CD4-positive, alpha-beta T cell treated with Interferon alpha-2 for 1 hour (primary cell): ENCODE results near the gene SERPINB8.

Experiments
- DNase-seq, 2 donors: peaks; one replicate each; pipeline ENCODE4 v3.0.0-alpha.2; 2020 to 2022

Gene SERPINB8

DNA sequence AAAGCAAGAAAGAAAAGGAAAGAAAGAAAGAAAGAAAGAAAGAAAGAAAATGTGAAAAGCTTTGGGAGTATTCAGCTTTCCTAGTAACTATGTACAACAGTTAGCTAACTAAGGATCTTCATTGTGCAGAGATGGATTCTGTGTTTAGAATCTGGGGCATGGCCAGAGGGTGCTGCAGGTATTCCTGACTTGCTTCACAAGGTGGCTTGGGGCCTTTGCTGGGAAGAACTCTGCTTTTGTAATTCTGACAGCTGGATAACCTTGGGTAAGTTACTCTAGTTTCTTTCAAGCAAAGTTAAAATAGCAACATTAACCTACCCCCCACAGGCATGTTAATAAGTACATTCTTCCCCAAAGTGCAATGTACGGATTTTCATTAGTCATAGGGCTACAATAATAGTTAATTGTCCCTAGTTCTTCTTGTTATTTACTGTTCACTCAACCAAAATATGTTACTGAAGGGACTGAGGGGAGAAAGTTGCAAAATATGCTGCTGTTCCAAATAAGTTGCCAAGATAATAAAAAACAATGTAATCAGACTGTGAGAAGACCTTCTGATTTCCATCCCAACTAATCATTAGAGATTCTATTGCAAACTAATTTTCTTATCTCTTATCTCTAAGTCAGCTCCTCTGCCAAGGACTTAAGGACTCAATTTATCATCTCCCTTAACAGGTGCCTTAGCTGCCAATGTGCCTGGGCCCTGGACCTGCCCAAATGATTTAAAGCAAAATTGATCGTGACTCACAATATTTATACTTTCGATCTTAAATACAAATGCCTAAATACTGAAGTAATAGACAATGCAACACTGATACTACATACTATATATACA is 50.3 kb downstream of the SERPINB8 start:
- DNase-seq = no peak

DNA sequence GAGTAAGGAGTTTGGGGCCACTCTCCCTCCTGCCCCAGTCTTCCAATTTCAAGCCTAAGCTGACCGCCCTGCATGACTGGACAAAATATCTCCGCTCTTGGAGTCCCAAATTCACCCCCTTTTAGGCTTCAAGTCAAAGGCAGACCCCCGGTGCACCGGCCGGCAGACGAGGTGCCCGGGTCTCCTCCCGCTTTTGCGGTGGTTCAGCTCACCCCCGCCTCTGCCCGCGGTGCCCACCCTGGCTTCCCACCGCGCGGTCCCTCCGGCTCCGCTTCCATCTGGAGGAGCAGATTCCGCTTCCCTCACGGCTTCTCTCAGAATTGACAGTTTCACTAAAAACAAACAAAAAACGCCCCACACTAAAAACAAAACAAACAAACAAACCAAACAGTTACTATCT is 56.5 kb downstream of the SERPINB8 start:
- DNase-seq = no peak

DNA sequence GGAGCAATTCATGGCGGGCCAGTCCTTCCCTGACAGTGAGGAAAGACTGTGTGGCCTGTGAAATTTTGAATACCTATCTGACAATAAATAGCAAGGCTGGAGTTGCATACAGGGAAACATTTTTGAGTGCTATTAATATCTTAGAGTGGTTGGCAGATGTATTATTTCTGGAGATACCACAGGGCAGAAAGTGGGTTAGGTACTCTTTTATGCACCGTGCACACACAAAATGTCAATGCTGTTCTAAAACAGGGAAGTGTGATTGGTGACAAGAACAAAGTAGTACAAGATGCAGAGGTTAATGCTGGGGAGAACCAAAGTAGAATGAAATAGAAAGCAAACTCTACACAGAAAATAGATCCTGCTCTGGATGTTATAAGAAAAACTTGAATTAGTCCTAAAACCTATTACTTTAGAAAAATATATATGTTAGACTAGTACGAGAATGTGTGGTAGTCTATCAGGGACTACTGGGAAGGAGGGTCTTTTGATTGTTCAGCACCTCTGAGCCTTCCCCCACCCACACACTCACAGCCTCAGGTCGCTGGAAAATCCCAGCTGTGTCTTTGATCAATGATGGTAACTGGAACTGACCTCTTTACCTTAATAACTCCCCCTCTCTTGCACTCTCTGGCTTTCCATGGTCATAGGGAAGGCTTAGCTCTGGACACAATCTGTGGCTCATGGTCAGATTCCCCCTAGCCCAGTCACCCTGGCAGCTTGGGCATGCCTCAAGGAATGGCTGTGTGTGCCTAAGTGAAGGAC is 58.2 kb downstream of the SERPINB8 start:
- no peak for DNase-seq

DNA sequence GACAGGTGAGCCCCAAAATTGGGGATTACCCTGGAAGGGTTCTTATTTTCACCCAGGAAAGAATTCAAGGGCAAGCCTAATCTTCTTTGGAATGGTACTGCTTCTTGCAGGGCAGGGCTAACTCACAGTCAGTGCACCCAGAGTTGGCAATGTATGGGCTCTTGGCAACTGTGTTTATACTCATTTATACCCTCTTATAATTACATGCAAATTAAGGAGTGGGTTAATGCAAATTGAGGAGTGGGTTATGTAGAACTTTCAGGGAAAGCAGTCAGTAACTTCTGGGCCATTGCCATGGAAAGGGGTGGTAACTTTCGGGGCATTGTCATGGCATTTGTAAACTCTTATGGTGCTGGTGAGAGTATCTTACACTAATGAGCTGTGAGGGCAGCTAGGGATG is 59.2 kb downstream of the SERPINB8 start:
- no peak for DNase-seq

DNA sequence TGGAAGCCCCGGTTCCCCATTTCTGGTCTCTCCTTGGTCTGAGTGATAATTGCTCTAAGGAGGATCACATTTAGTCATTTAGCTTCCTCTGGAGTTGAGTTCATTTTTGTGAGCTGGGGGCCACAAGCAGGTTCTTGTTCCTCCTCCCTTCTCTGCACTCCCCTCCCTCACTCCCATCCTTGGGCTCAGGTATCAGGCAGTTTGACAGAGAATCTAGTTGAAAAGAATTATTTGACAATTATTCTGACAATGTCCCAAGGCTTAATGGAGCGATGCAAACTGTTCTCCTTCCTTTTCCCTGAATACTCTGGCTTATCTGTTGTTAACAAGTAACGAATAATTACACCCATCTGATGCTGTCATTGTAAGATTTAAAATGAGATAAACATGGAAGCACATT is 61.5 kb downstream of the SERPINB8 start:
- no peak for DNase-seq

DNA sequence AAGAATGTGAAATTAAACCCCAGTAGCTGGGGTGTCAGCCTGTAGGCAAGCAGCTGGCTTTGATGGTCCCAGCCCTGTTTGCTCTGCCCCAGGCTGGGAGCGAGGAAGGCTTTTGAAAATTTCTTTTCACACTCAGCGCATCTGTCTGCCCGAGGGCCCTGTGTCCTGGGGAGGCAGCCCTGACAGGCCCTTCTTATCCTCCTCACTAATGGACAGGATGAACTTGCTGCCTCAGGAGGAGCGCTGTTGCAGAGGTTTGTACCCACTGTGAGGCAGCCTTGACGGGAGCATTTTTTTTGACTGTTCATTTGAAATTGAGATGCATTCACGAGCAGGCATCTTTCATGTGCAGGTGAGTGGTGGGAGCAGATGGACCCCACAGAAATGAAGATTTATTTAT is 62.4 kb downstream of the SERPINB8 start:
- DNase-seq = no peak

DNA sequence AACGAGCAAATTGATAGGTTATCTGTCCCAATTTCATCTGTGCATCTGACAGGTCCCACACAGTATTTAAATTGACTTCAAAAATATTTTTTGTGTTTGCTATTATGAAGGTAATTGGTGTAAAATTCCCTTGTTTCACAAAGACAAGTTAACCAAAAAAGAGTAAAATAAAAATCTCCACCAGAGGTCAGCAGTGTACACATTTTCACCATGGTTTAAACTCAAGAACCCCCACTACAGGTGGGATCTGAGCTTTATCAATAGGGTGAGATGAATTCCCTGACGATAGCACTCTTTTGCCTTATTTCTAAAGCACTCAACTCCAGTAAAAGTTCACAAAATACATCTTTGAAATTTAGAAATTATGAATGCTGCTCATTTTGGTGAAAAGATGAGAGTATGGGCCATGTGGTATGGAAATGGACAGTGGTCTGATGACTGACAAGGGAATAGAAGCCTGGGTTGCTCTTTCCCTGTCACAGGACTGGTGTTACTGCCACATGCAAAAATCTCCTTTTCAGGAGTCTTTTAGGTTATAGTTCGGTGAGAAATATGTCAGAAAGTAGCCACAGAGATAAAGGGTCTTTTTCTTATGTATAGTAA is 68.0 kb downstream of the SERPINB8 start:
- DNase-seq = peak in 1 of 2 donors; percentile 19
